Stimulated activated naive CD8-positive, alpha-beta T cell treated with anti-CD3 and anti-CD28 coated beads, Interleukin-15, Interleukin-2, amounts not matched to agents 100 ng/mL and 50 ng/mL, for 24 hours (primary cell): ENCODE measurements around the gene THBS4.

Experiments used
- H3K27ac Mint-ChIP-seq: one replicate; pipeline ENCODE4 v1.8.0; 2021; ENCODE audit warnings: mild to moderate bottlenecking, mixed read lengths
- H3K27me3 Mint-ChIP-seq: one replicate; pipeline ENCODE4 v1.8.0; 2021; ENCODE audit warnings: mixed read lengths
- H3K36me3 Mint-ChIP-seq: one replicate; pipeline ENCODE4 v1.8.0; 2021; ENCODE audit warnings: low read depth, mixed read lengths
- H3K4me1 Mint-ChIP-seq: one replicate; pipeline ENCODE4 v1.8.0; 2021; ENCODE audit warnings: low read depth, mixed read lengths
- H3K4me3 Mint-ChIP-seq: one replicate; pipeline ENCODE4 v1.8.0; 2021; ENCODE audit warnings: mild to moderate bottlenecking, mixed read lengths
- H3K9me3 Mint-ChIP-seq: one replicate; pipeline ENCODE4 v1.8.0; 2021; ENCODE audit warnings: mixed read lengths

THBS4 gene

GRCh38 chr5:80034559-80034958 lies 589 bp upstream of the THBS4 start:
- H3K36me3 Mint-ChIP-seq = no peaks in the 10 kb centered on the region
- peaks cover 63% of the 10 kb centered on the region for H3K27me3 Mint-ChIP-seq
- H3K27ac Mint-ChIP-seq = no peak overlapping the region
- no peaks in the 10 kb centered on the region for H3K9me3 Mint-ChIP-seq
- peak overlapping the region; percentile 33 for H3K4me3 Mint-ChIP-seq
- peaks cover 11% of the 10 kb centered on the region for H3K4me1 Mint-ChIP-seq

GRCh38 chr5:80035839-80036238 lies 691 bp downstream of the THBS4 start:
- Mint-ChIP-seq H3K36me3 (no peaks in the 10 kb centered on the region), H3K4me3 (peak overlapping the region; percentile 1), H3K4me1 (peaks cover 11% of the 10 kb centered on the region), H3K9me3 (no peaks in the 10 kb centered on the region), H3K27ac (no peak overlapping the region), H3K27me3 (peaks cover 70% of the 10 kb centered on the region)

- H3K27ac Mint-ChIP-seq = no peak overlapping the region
- H3K36me3 Mint-ChIP-seq = no peaks in the 10 kb centered on the region
- no peaks in the 10 kb centered on the region for H3K9me3 Mint-ChIP-seq
- H3K27me3 Mint-ChIP-seq = peaks cover 66% of the 10 kb centered on the region
- H3K4me1 Mint-ChIP-seq = peaks cover 11% of the 10 kb centered on the region
- H3K4me3 Mint-ChIP-seq = no peak overlapping the region
Observed at GRCh38 chr5:80036615-80037014, 1.5 kb downstream of the THBS4 start.

- Mint-ChIP-seq H3K27ac (no peak overlapping the region), H3K9me3 (no peaks in the 10 kb centered on the region), H3K4me3 (no peak overlapping the region), H3K36me3 (no peaks in the 10 kb centered on the region), H3K27me3 (peaks cover 70% of the 10 kb centered on the region), H3K4me1 (peaks cover 11% of the 10 kb centered on the region)
Observed at GRCh38 chr5:80037366-80037765, 2.2 kb downstream of the THBS4 start.

GRCh38 chr5:80039650-80040049 lies 4.5 kb downstream of the THBS4 start:
- Mint-ChIP-seq H3K9me3 (no peaks in the 10 kb centered on the region), H3K4me3 (no peak overlapping the region), H3K36me3 (no peaks in the 10 kb centered on the region), H3K27me3 (peaks cover 58% of the 10 kb centered on the region), H3K4me1 (peaks cover 11% of the 10 kb centered on the region), H3K27ac (no peak overlapping the region)

GRCh38 chr5:80041527-80041926 lies 6.4 kb downstream of the THBS4 start:
- no peak overlapping the region for H3K4me3 Mint-ChIP-seq

GRCh38 chr5:80042330-80042729 lies 7.2 kb downstream of the THBS4 start:
- Mint-ChIP-seq H3K27me3 (peaks cover 44% of the 10 kb centered on the region), H3K36me3 (no peaks in the 10 kb centered on the region), H3K4me1 (peaks cover 4% of the 10 kb centered on the region)

More at GRCh38 chr5:80041527-80041926, 6.4 kb downstream of the THBS4 start:
- Mint-ChIP-seq H3K27ac (no peak overlapping the region), H3K9me3 (no peaks in the 10 kb centered on the region), H3K4me1 (peaks cover 7% of the 10 kb centered on the region), H3K36me3 (no peaks in the 10 kb centered on the region), H3K27me3 (peaks cover 50% of the 10 kb centered on the region)

GRCh38 chr5:80043187-80043586 lies 8.0 kb downstream of the THBS4 start:
- no peak overlapping the region for H3K27ac Mint-ChIP-seq
- no peaks in the 10 kb centered on the region for H3K36me3 Mint-ChIP-seq
- no peaks in the 10 kb centered on the region for H3K9me3 Mint-ChIP-seq
- peaks cover 40% of the 10 kb centered on the region for H3K27me3 Mint-ChIP-seq
- no peak overlapping the region for H3K4me3 Mint-ChIP-seq
- no peaks in the 10 kb centered on the region for H3K4me1 Mint-ChIP-seq

More at GRCh38 chr5:80042330-80042729, 7.2 kb downstream of the THBS4 start:
- Mint-ChIP-seq H3K4me3 (no peak overlapping the region), H3K27ac (no peak overlapping the region), H3K9me3 (no peaks in the 10 kb centered on the region)

- no peaks in the 10 kb centered on the region for H3K9me3 Mint-ChIP-seq
- no peaks in the 10 kb centered on the region for H3K4me1 Mint-ChIP-seq
- H3K36me3 Mint-ChIP-seq = no peaks in the 10 kb centered on the region
- peaks cover 28% of the 10 kb centered on the region for H3K27me3 Mint-ChIP-seq
- H3K27ac Mint-ChIP-seq = no peak overlapping the region
- H3K4me3 Mint-ChIP-seq = no peak overlapping the region
Observed at GRCh38 chr5:80048084-80048780, 13.1 kb downstream of the THBS4 start.

GRCh38 chr5:80052464-80052863 lies 17.3 kb downstream of the THBS4 start:
- no peak overlapping the region for H3K4me3 Mint-ChIP-seq
- H3K9me3 Mint-ChIP-seq = no peaks in the 10 kb centered on the region
- H3K27me3 Mint-ChIP-seq = peaks cover 11% of the 10 kb centered on the region
- no peaks in the 10 kb centered on the region for H3K36me3 Mint-ChIP-seq
- no peak overlapping the region for H3K27ac Mint-ChIP-seq
- H3K4me1 Mint-ChIP-seq = no peaks in the 10 kb centered on the region

GRCh38 chr5:80054682-80055081 lies 19.5 kb downstream of the THBS4 start:
- no peak overlapping the region for H3K4me3 Mint-ChIP-seq
- peaks cover 11% of the 10 kb centered on the region for H3K27me3 Mint-ChIP-seq
- H3K4me1 Mint-ChIP-seq = no peaks in the 10 kb centered on the region
- no peak overlapping the region for H3K27ac Mint-ChIP-seq
- no peaks in the 10 kb centered on the region for H3K36me3 Mint-ChIP-seq
- no peaks in the 10 kb centered on the region for H3K9me3 Mint-ChIP-seq

GRCh38 chr5:80055491-80056170 lies 20.5 kb downstream of the THBS4 start:
- Mint-ChIP-seq H3K27ac (no peak overlapping the region), H3K27me3 (peaks cover 4% of the 10 kb centered on the region), H3K4me1 (no peaks in the 10 kb centered on the region), H3K9me3 (no peaks in the 10 kb centered on the region), H3K36me3 (no peaks in the 10 kb centered on the region), H3K4me3 (no peak overlapping the region)

GRCh38 chr5:80057099-80057498 lies 22.0 kb downstream of the THBS4 start:
- Mint-ChIP-seq H3K4me1 (no peaks in the 10 kb centered on the region), H3K4me3 (no peak overlapping the region), H3K9me3 (no peaks in the 10 kb centered on the region), H3K27me3 (no peaks in the 10 kb centered on the region), H3K27ac (no peak overlapping the region), H3K36me3 (no peaks in the 10 kb centered on the region)

- Mint-ChIP-seq H3K4me3 (no peak overlapping the region), H3K27me3 (no peaks in the 10 kb centered on the region), H3K36me3 (no peaks in the 10 kb centered on the region), H3K4me1 (no peaks in the 10 kb centered on the region), H3K9me3 (no peaks in the 10 kb centered on the region), H3K27ac (no peak overlapping the region)
Observed at GRCh38 chr5:80057921-80058320, 22.8 kb downstream of the THBS4 start.

GRCh38 chr5:80059354-80059980 lies 24.3 kb downstream of the THBS4 start:
- H3K4me3 Mint-ChIP-seq = no peak overlapping the region
- H3K27ac Mint-ChIP-seq = no peak overlapping the region
- no peaks in the 10 kb centered on the region for H3K9me3 Mint-ChIP-seq
- no peaks in the 10 kb centered on the region for H3K27me3 Mint-ChIP-seq
- no peaks in the 10 kb centered on the region for H3K4me1 Mint-ChIP-seq
- H3K36me3 Mint-ChIP-seq = no peaks in the 10 kb centered on the region
